GM12878 (cell line): ENCODE measurements around the gene IL27RA. TPM values are rescaled to one million over a fixed set of nuclear protein-coding genes. Genes with fewer than 3 reads are reported as not detected.
A peak's percentile ranks its signal among the peaks of the same experiment; 100 is the strongest.

Experiments
- ATF7 ChIP-seq: fragments of 450-650 bp; IDR thresholded peaks from 2 replicates; pipeline ENCODE4 v1.6.1; 2016; ENCODE audit warnings: low read depth, mild to moderate bottlenecking
- BCL11A ChIP-seq: IDR thresholded peaks from 2 replicates; pipeline ENCODE4 v1.6.1; 2011; ENCODE audit warnings: low read depth, low read length
- CBFB ChIP-seq: IDR thresholded peaks from 2 replicates; pipeline ENCODE4 v1.6.1; 2016; ENCODE audit warnings: antibody characterized with exemption, low read depth
- CBX5 ChIP-seq: sonication (generic); IDR thresholded peaks from 2 replicates; pipeline ENCODE4 v1.6.1; 2016; ENCODE audit warnings: low read depth, moderate library complexity, mild to moderate bottlenecking, inconsistent platforms
- CHD2 ChIP-seq: IDR thresholded peaks from 2 replicates; pipeline ENCODE4 v1.6.1; 2011; ENCODE audit warnings: low read depth, low read length, improper control_type of control experiment, borderline replicate concordance
- CREB1 ChIP-seq: IDR thresholded peaks from 2 replicates; pipeline ENCODE4 v1.6.1; 2012; ENCODE audit warnings: low read depth, mild to moderate bottlenecking, inconsistent platforms
- CREM ChIP-seq: IDR thresholded peaks from 2 replicates; pipeline ENCODE4 v1.6.1; 2014; ENCODE audit warnings: antibody characterized with exemption, low read depth
- CTCF ChIP-seq, 3 experiments: IDR thresholded peaks in 2 of 3; conservative IDR thresholded peaks in 1 of 3; 2 replicates each; pipeline ENCODE4 v1.5.1; 2011; ENCODE audit warnings: low read depth in 3 of 3, low read length in 3 of 3, mild to moderate bottlenecking in 3 of 3, control low read depth in 2 of 3, moderate library complexity in 2 of 3, inconsistent platforms in 1 of 3, mixed read lengths in 1 of 3; ENCODE audit not compliant: control insufficient read depth in 2 of 3, insufficient read depth in 1 of 3; ENCODE audit errors: extremely low read depth in 1 of 3
- EED ChIP-seq: sonication (generic); IDR thresholded peaks from 2 replicates; pipeline ENCODE4 v1.6.1; 2016; ENCODE audit warnings: antibody characterized with exemption, low read depth
- EGR1 ChIP-seq, 2 experiments: IDR thresholded peaks; 1 replicate in 1 of 2; 2 replicates in 1 of 2; pipeline ENCODE4 v1.6.1; 2011 to 2012; ENCODE audit warnings: low read depth in 2 of 2, low read length in 2 of 2, borderline replicate concordance in 1 of 2, mild to moderate bottlenecking in 1 of 2, moderate library complexity in 1 of 2
- EP300 ChIP-seq, 2 experiments: fragments of 150-350 bp in 1 of 2; IDR thresholded peaks; 2 replicates each; pipeline ENCODE4 v1.6.1; 2011 to 2012; ENCODE audit warnings: low read depth in 2 of 2, low read length in 2 of 2, borderline replicate concordance in 1 of 2, improper control_type of control experiment in 1 of 2, inconsistent platforms in 1 of 2; ENCODE audit not compliant: control insufficient read depth in 1 of 2
- IKZF1 ChIP-seq: fragments of 450-650 bp; conservative IDR thresholded peaks from 2 replicates; pipeline ENCODE4 v1.6.1; 2017; ENCODE audit warnings: antibody characterized with exemption, mild to moderate bottlenecking
- IRF4 ChIP-seq: IDR thresholded peaks from 2 replicates; pipeline ENCODE4 v1.6.1; 2011; ENCODE audit warnings: low read depth, low read length
- JUNB ChIP-seq: IDR thresholded peaks from 2 replicates; pipeline ENCODE4 v1.6.1; 2016; ENCODE audit warnings: antibody characterized with exemption, mild to moderate bottlenecking
- LARP7 ChIP-seq: fragments of 450-650 bp; IDR thresholded peaks from 2 replicates; pipeline ENCODE4 v1.6.1; 2017; ENCODE audit warnings: mild to moderate bottlenecking
- MEF2B ChIP-seq: fragments of 450-650 bp; IDR thresholded peaks from 2 replicates; pipeline ENCODE4 v1.6.1; 2018; ENCODE audit warnings: mild to moderate bottlenecking, moderate library complexity; ENCODE audit not compliant: partially characterized antibody, poor library complexity, severe bottlenecking
- MLLT1 ChIP-seq: fragments of 450-650 bp; IDR thresholded peaks from 2 replicates; pipeline ENCODE4 v1.6.1; 2016; ENCODE audit warnings: mild to moderate bottlenecking
- NR2F1 ChIP-seq: fragments of 450-650 bp; conservative IDR thresholded peaks from 2 replicates; pipeline ENCODE4 v1.6.1; 2017; ENCODE audit warnings: mild to moderate bottlenecking
- PAX5 ChIP-seq: IDR thresholded peaks from 2 replicates; pipeline ENCODE4 v1.6.1; 2011; ENCODE audit warnings: low read depth, low read length, borderline replicate concordance
- POLR2A ChIP-seq: IDR thresholded peaks from 2 replicates; pipeline ENCODE4 v1.6.1; 2011; ENCODE audit warnings: low read depth, mild to moderate bottlenecking, low read length
- RUNX3 ChIP-seq: IDR thresholded peaks from 2 replicates; pipeline ENCODE4 v1.6.1; 2012; ENCODE audit warnings: low read length, inconsistent platforms
- SKIL ChIP-seq: fragments of 450-650 bp; IDR thresholded peaks from 2 replicates; pipeline ENCODE4 v1.6.1; 2017; ENCODE audit warnings: mild to moderate bottlenecking, low read depth, inconsistent platforms; ENCODE audit not compliant: poor library complexity, severe bottlenecking
- SMAD1 ChIP-seq: fragments of 450-650 bp; IDR thresholded peaks from 2 replicates; pipeline ENCODE4 v1.6.1; 2018; ENCODE audit warnings: mild to moderate bottlenecking, low read depth; ENCODE audit not compliant: partially characterized antibody
- SMARCA5 ChIP-seq: fragments of 450-650 bp; IDR thresholded peaks from 2 replicates; pipeline ENCODE4 v1.6.1; 2017; ENCODE audit warnings: mild to moderate bottlenecking
- STAT1 ChIP-seq: fragments of 450-650 bp; conservative IDR thresholded peaks from 2 replicates; pipeline ENCODE4 v1.6.1; 2014; ENCODE audit warnings: antibody characterized with exemption, mild to moderate bottlenecking
- YY1 ChIP-seq: IDR thresholded peaks from 2 replicates; pipeline ENCODE4 v1.6.1; 2011; ENCODE audit warnings: low read depth, mild to moderate bottlenecking, low read length
- ZSCAN29 ChIP-seq: fragments of 450-650 bp; IDR thresholded peaks from 2 replicates; pipeline ENCODE4 v1.6.1; 2017; ENCODE audit warnings: mild to moderate bottlenecking, moderate library complexity
- polyA plus RNA-seq, 11 experiments: library from polyadenylated mRNA; depleted of rRNA in 4 of 11; unstranded in 6 of 11; stranded (reverse) in 5 of 11; fragments of >200 nt; fragmentation: Nextera tagmentation in 4 of 11; fragmentation: Illumina TruSeq in 1 of 11; extraction: Ambion mirVana in 4 of 11; extraction: Trizol in 1 of 11; gene quantifications; 1 replicate in 1 of 11; 2 replicates in 10 of 11; pipeline versions ENCODE4 v1.2.1 to v1.2.3, GENCODE V29; 2011 to 2016; ENCODE audit warnings: inconsistent platforms in 2 of 11, missing spikeins in 2 of 11, low read depth in 1 of 11
- total RNA-seq, 4 experiments: library from RNA; depleted of rRNA in 3 of 4; stranded (reverse); fragments of >200 nt in 3 of 4; fragmentation: Illumina TruSeq in 1 of 4; extraction: Trizol in 1 of 4; gene quantifications; 2 replicates each; pipeline versions ENCODE4 v1.2.1 to v1.2.3, GENCODE V29; 2013 to 2021

Gene IL27RA
- total and polyA plus RNA-seq, 10 of the 15 experiments (the other 5 are each of a cell fraction or from before 2014, with no cell fraction given): 8.4 to 63.5 (median 41.2) TPM

GRCh38 chr19:14091081-14091812 is 59.7 kb downstream of the IL27RA start (continued):
- TF ChIP-seq ZSCAN29 (peak; percentile 44; the same call in 1 of the 2 replicates), ATF7 (peak; percentile 54; the same call in 1 of the 2 replicates), JUNB (peak; percentile 13; the same call in 1 of the 2 replicates), IKZF1 (peak; percentile 90), CREM (peak; percentile 31; the same call in 1 of the 2 replicates), LARP7 (peak; percentile 96), POLR2A (peak; percentile 89), YY1 (peak; percentile 25), SMAD1 (peak; percentile 28), BCL11A (0 out of 2 replicates have a peak, but pooled peaks have one; percentile 3), MEF2B (peak; percentile 80), STAT1 (0 out of 2 replicates have a peak, but pooled peaks have one; percentile 17), NR2F1 (peak; percentile 95), MLLT1 (0 out of 2 replicates have a peak, but pooled peaks have one; percentile 58), SKIL (peak; percentile 53), CBX5 (0 out of 2 replicates have a peak, but pooled peaks have one; percentile 52), RUNX3 (peak; percentile 14; the same call in 1 of the 2 replicates), SMARCA5 (peak; percentile 91; the same call in 1 of the 2 replicates), CHD2 (peak; percentile 56; the same call in 1 of the 2 replicates), EP300 (IDR thresholded peaks at IDR 0.05; ENCODE audit: borderline replicate concordance in 1 of 2, control insufficient read depth in 1 of 2, low read depth in 2 of 2, low read length in 2 of 2) (0 out of 4 replicates have a peak, but pooled peaks of 1 of the 2 experiments have one; percentile 21), IRF4 (no peak), CBFB (no peak), PAX5 (0 out of 2 replicates have a peak, but pooled peaks have one; percentile 23), EGR1 (IDR thresholded peaks at IDR 0.05; ENCODE audit: borderline replicate concordance in 1 of 2, low read depth in 2 of 2, low read length in 2 of 2) (peak in 1 of 2 experiments; percentile 88; a peak in 2 of 3 replicates), CTCF (IDR thresholded peaks at IDR 0.05 in 2 of 3, conservative IDR thresholded peaks at IDR 0.05 in 1 of 3; ENCODE audit: control insufficient read depth in 2 of 3, extremely low read depth in 1 of 3, insufficient read depth in 1 of 3, low read depth in 3 of 3, low read length in 3 of 3) (peak; percentile 19 to 25 (median 21); a peak in 4 of 6 replicates), CREB1 (peak; percentile 43; the same call in 1 of the 2 replicates), EED (peak; percentile 54; the same call in 1 of the 2 replicates)
